Measurements from ENCODE around the gene PTPRCAP. TPM values are rescaled to one million over a fixed set of nuclear protein-coding genes. Genes with fewer than 3 reads are reported as not detected.

The PTPRCAP gene
- total and polyA plus RNA-seq, 4 donors, result 2.9 to 6.2 (median 4.5) TPM

DNA sequence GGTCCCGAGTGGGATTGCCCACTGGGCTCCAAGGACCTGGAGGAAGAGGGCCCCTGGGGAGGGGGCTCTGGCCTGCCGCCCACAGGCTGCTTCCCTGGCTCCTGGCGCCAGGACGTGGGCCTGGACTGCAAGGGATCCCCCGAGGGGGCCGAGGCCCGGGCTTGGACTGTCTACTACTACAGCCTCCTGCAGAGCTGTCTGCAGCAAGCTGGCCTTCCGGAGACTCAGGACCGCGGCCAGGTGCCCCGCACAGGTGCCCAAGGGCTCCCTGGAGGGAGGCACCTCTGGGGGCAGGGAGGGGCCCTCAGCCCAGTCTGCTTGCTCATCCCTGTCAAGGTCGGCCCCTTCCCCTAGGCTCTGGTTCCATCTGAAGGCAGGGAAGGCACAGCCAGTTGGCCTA lies 20.1 kb downstream of the PTPRCAP start:
- TF ChIP-seq EGR1 (IDR thresholded peaks at IDR 0.05; ENCODE audit: low read depth in 2 of 2) (no peak), FOXA2 (IDR thresholded peaks at IDR 0.05) (no peak)
- peaks cover 21 to 38% (median 28%) of the 10 kb centered on the region in 4 donors for H3K4me1 ChIP-seq (ENCODE audit: control insufficient read depth in 4 of 4, insufficient read depth in 4 of 4, low read length in 3 of 4)

DNA sequence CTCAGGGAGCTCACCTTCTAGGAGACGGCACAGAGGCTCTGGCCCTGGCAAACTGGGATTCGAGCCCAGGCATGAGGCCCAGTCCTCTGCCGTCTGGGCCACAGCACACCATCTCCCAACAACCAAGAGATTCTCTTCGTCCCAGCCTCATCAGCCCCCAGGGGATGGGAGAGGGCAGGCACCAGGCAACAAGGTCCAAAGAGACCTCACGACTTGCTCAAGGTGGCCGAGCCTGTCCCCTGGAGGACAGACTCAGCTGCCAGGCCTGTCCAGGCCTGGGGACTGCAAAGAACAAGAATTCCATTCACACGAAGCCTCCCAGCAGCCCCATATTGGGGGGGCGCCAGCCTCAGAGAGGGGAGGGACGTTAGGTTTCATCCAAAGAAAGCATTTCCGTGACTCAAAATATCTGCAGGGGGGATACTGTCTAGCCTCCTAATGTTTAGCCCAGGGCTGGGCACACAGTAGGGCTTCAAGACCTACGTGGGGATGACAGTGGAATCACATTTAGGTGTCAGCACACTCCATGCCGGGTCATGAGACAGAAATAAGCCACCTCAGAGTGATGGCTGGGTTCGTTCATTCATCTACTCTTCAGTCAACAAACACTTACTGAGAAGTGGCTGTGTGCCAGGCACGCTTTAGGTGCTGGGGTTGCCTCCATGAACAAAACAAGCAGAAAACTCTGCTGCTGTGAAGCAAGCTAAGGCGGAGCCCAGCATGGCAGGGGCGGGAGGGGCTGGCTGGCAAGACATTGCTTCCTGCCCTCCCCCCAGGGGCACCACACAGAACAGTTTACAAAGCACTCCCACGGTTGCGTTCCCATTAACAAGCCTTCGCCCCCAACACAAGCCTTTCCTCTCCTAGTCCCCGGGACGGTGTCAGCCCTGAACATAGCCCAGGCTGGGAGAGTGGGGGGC lies 20.8 kb downstream of the PTPRCAP start:
- no peak overlapping the region for H3K9ac ChIP-seq (ENCODE audit: low read depth in 1 of 2, low read length in 2 of 2)
- H3K9me3 ChIP-seq (ENCODE audit: control insufficient read depth in 4 of 4, low read length in 3 of 4), result no peaks in the 10 kb centered on the region
- H3K4me3 ChIP-seq (ENCODE audit: low read depth in 1 of 3, low read length in 3 of 3), result no peak overlapping the region
- H3K36me3 ChIP-seq (ENCODE audit: control insufficient read depth in 4 of 4, insufficient read depth in 3 of 4, low read depth in 1 of 4, low read length in 3 of 4), result no peaks in the 10 kb centered on the region
- DNase-seq (ENCODE audit: low spot score), result no peak
- TF ChIP-seq YY1 (IDR thresholded peaks at IDR 0.05) (no peak), JUND (IDR thresholded peaks at IDR 0.05) (no peak), HNF4G (IDR thresholded peaks at IDR 0.05) (no peak), RAD21 (IDR thresholded peaks at IDR 0.05) (no peak), GABPA (IDR thresholded peaks at IDR 0.05 in 1 of 2, conservative IDR thresholded peaks at IDR 0.05 in 1 of 2) (no peak), TAF1 (conservative IDR thresholded peaks at IDR 0.05) (no peak)
- TF ChIP-seq, protein P1, sequence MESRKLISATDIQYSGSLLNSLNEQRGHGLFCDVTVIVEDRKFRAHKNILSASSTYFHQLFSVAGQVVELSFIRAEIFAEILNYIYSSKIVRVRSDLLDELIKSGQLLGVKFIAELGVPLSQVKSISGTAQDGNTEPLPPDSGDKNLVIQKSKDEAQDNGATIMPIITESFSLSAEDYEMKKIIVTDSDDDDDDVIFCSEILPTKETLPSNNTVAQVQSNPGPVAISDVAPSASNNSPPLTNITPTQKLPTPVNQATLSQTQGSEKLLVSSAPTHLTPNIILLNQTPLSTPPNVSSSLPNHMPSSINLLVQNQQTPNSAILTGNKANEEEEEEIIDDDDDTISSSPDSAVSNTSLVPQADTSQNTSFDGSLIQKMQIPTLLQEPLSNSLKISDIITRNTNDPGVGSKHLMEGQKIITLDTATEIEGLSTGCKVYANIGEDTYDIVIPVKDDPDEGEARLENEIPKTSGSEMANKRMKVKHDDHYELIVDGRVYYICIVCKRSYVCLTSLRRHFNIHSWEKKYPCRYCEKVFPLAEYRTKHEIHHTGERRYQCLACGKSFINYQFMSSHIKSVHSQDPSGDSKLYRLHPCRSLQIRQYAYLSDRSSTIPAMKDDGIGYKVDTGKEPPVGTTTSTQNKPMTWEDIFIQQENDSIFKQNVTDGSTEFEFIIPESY (IDR thresholded peaks at IDR 0.05), result no peak
- TF ChIP-seq, protein P2, sequence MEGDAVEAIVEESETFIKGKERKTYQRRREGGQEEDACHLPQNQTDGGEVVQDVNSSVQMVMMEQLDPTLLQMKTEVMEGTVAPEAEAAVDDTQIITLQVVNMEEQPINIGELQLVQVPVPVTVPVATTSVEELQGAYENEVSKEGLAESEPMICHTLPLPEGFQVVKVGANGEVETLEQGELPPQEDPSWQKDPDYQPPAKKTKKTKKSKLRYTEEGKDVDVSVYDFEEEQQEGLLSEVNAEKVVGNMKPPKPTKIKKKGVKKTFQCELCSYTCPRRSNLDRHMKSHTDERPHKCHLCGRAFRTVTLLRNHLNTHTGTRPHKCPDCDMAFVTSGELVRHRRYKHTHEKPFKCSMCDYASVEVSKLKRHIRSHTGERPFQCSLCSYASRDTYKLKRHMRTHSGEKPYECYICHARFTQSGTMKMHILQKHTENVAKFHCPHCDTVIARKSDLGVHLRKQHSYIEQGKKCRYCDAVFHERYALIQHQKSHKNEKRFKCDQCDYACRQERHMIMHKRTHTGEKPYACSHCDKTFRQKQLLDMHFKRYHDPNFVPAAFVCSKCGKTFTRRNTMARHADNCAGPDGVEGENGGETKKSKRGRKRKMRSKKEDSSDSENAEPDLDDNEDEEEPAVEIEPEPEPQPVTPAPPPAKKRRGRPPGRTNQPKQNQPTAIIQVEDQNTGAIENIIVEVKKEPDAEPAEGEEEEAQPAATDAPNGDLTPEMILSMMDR (IDR thresholded peaks at IDR 0.05; ENCODE audit: low read depth, low read length, missing input control), result no peak
- no peaks in the 10 kb centered on the region for H3K27me3 ChIP-seq (ENCODE audit: control insufficient read depth in 4 of 4, insufficient read depth in 4 of 4, low read length in 3 of 4)
- WGBS, result 74% methylated on average over 21 of the region's 21 CpGs
- H3K27ac ChIP-seq (ENCODE audit: low read depth in 1 of 2, low read length in 2 of 2), result no peak overlapping the region
- H3K4me1 ChIP-seq (ENCODE audit: control insufficient read depth in 4 of 4, insufficient read depth in 4 of 4, low read length in 3 of 4), result peaks cover 21 to 38% (median 28%) of the 10 kb centered on the region in 4 donors

More for the DNA sequence above, 20.1 kb downstream of the PTPRCAP start:
- Histone ChIP-seq H3K9ac (ENCODE audit: low read depth in 1 of 2, low read length in 2 of 2) (no peak overlapping the region), H3K27me3 (ENCODE audit: control insufficient read depth in 4 of 4, insufficient read depth in 4 of 4, low read length in 3 of 4) (no peaks in the 10 kb centered on the region), H3K27ac (ENCODE audit: low read depth in 1 of 2, low read length in 2 of 2) (no peak overlapping the region), H3K36me3 (ENCODE audit: control insufficient read depth in 4 of 4, insufficient read depth in 3 of 4, low read depth in 1 of 4, low read length in 3 of 4) (no peaks in the 10 kb centered on the region), H3K9me3 (ENCODE audit: control insufficient read depth in 4 of 4, low read length in 3 of 4) (no peaks in the 10 kb centered on the region), H3K4me3 (ENCODE audit: low read depth in 1 of 3, low read length in 3 of 3) (no peak overlapping the region)
- WGBS, result 92% methylated on average over 12 of the region's 12 CpGs
- no peak for DNase-seq (ENCODE audit: low spot score)

DNA sequence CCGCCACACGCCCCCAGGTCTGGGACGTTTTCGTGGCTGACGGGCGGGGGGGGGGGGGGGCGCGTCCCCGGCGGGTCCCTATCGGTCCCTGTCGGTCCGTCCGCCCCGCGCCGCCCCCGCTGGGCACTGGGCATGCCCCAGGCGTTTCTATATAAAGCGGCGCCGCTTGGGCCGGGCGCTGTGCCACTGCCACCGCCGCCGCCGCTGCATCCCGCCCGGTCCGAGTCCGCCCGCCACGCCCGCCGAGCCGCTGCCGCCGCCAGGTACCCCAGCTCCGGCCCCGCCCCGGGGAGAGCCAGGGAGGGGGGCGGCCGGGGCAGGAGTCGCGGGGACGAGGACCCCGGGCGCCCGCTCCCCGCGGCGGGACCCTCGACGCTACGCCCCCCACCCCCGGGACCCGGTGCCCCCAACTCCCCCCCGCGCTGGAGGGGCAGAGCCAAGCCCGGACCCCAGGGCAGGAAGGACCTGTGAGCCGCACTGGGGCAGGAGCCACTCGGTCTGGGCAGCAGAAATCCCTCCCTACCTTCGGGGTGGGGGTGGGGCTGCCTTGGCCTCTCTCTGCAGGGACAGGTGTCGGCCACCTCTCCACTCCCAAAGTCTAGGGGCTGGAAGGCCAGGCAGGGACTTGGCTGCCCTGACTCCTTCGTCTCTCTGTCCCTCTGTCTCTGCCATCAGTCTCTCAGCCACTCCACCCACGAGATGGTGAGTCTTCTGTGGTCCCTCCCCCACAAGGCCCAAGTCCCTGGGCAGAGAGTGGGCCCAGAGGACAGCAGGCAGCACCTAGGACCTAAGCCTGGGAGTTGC lies 21.8 kb downstream of the PTPRCAP start, which contains the start of gene CARNS1:
CARNS1 (plus strand) TSS at position 178 of the 804 bp plus-strand sequence; CDS start at position 700, 522 bp downstream.
- Histone ChIP-seq H3K4me3 (ENCODE audit: low read depth in 1 of 3, low read length in 3 of 3) (peak within 1 kb of the TSS in 1 of 3 donors; percentile 28), H3K9ac (ENCODE audit: low read depth in 1 of 2, low read length in 2 of 2) (no peak within 1 kb of the TSS), H3K9me3 (ENCODE audit: control insufficient read depth in 4 of 4, low read length in 3 of 4) (no peaks in the 10 kb centered on the region), H3K4me1 (ENCODE audit: control insufficient read depth in 4 of 4, insufficient read depth in 4 of 4, low read length in 3 of 4) (peaks cover 20 to 34% (median 26%) of the 10 kb centered on the region in 4 donors), H3K27ac (ENCODE audit: low read depth in 1 of 2, low read length in 2 of 2) (no peak within 1 kb of the TSS), H3K27me3 (ENCODE audit: control insufficient read depth in 4 of 4, insufficient read depth in 4 of 4, low read length in 3 of 4) (no peaks in the 10 kb centered on the region), H3K36me3 (ENCODE audit: control insufficient read depth in 4 of 4, insufficient read depth in 3 of 4, low read depth in 1 of 4, low read length in 3 of 4) (no peaks in the 10 kb centered on the region)
- whole genome bisulfite sequencing, result 7% methylated on average over 67 of the region's 67 CpGs
- no peak for DNase-seq (ENCODE audit: low spot score)
- TF ChIP-seq, protein P2 (IDR thresholded peaks at IDR 0.05; ENCODE audit: low read depth, low read length, missing input control), result no peak
- TF ChIP-seq, protein P3, sequence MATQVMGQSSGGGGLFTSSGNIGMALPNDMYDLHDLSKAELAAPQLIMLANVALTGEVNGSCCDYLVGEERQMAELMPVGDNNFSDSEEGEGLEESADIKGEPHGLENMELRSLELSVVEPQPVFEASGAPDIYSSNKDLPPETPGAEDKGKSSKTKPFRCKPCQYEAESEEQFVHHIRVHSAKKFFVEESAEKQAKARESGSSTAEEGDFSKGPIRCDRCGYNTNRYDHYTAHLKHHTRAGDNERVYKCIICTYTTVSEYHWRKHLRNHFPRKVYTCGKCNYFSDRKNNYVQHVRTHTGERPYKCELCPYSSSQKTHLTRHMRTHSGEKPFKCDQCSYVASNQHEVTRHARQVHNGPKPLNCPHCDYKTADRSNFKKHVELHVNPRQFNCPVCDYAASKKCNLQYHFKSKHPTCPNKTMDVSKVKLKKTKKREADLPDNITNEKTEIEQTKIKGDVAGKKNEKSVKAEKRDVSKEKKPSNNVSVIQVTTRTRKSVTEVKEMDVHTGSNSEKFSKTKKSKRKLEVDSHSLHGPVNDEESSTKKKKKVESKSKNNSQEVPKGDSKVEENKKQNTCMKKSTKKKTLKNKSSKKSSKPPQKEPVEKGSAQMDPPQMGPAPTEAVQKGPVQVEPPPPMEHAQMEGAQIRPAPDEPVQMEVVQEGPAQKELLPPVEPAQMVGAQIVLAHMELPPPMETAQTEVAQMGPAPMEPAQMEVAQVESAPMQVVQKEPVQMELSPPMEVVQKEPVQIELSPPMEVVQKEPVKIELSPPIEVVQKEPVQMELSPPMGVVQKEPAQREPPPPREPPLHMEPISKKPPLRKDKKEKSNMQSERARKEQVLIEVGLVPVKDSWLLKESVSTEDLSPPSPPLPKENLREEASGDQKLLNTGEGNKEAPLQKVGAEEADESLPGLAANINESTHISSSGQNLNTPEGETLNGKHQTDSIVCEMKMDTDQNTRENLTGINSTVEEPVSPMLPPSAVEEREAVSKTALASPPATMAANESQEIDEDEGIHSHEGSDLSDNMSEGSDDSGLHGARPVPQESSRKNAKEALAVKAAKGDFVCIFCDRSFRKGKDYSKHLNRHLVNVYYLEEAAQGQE (IDR thresholded peaks at IDR 0.05), result no peak
- TF ChIP-seq HNF4G (IDR thresholded peaks at IDR 0.05) (no peak), RAD21 (IDR thresholded peaks at IDR 0.05) (no peak), YY1 (IDR thresholded peaks at IDR 0.05) (no peak), FOXA1 (IDR thresholded peaks at IDR 0.05) (no peak), TAF1 (conservative IDR thresholded peaks at IDR 0.05) (no peak), EGR1 (IDR thresholded peaks at IDR 0.05; ENCODE audit: low read depth in 2 of 2) (no peak)
- TF ChIP-seq, protein P4, sequence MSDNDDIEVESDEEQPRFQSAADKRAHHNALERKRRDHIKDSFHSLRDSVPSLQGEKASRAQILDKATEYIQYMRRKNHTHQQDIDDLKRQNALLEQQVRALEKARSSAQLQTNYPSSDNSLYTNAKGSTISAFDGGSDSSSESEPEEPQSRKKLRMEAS (IDR thresholded peaks at IDR 0.05), result no peak

Data from liver (tissue), 9 donors.